GM12891 (cell line): Measurements from ENCODE around the gene FAM118A.
"Not testable (repeated sequence)": the region's sequence is repeated elsewhere in the genome, so short reads cannot be mapped to it uniquely, and the experiment has no call there.

ENCODE experiments used
- DNase-seq: peaks from one replicate; pipeline ENCODE4 v3.0.0; 2011; ENCODE audit warnings: low spot score; ENCODE audit not compliant: insufficient read length
- FAIRE-seq: peaks from 2 replicates; lab custom pipeline; 2011; peaks lifted over from hg19 to GRCh38; lab: Jason Lieb, UNC
- PAX5 ChIP-seq: IDR thresholded peaks from 2 replicates; pipeline ENCODE4 v1.6.1; 2011; ENCODE audit warnings: low read length, moderate library complexity, mild to moderate bottlenecking; ENCODE audit not compliant: insufficient read depth, severe bottlenecking
- POLR2A ChIP-seq: IDR thresholded peaks from 2 replicates; pipeline ENCODE4 v1.6.1; 2011; ENCODE audit warnings: low read depth, low read length, control low read depth
- POLR2AphosphoS5 ChIP-seq: IDR thresholded peaks from 2 replicates; pipeline ENCODE4 v1.6.1; 2011; ENCODE audit warnings: low read depth, low read length, control low read depth
- POU2F2 ChIP-seq: IDR thresholded peaks from 2 replicates; pipeline ENCODE4 v1.6.1; 2011; ENCODE audit warnings: low read depth, mild to moderate bottlenecking, control low read depth, low read length, moderate library complexity
- SPI1 ChIP-seq: IDR thresholded peaks from 2 replicates; pipeline ENCODE4 v1.6.1; 2011; ENCODE audit warnings: low read depth, low read length, control low read depth
- TAF1 ChIP-seq: IDR thresholded peaks from 2 replicates; pipeline ENCODE4 v1.6.1; 2011; ENCODE audit warnings: low read depth, low read length, control low read depth

The FAM118A gene

GRCh38 chr22:45337536-45337935 is 27.8 kb downstream of the FAM118A start:
- TF ChIP-seq POLR2A (no peak), TAF1 (no peak), POU2F2 (no peak), PAX5 (no peak), SPI1 (no peak)
- DNase-seq: no peak
- FAIRE-seq: no peak

GRCh38 chr22:45338795-45339194 is 29.1 kb downstream of the FAM118A start:
- no peak for DNase-seq
- no peak for FAIRE-seq
- TF ChIP-seq POU2F2: no peak
- no peak for TF ChIP-seq SPI1
- no peak for TF ChIP-seq TAF1
- TF ChIP-seq POLR2AphosphoS5: no peak
- TF ChIP-seq PAX5: no peak
- no peak for TF ChIP-seq POLR2A

- DNase-seq: no peak
- no peak for FAIRE-seq
- no peak for TF ChIP-seq POLR2A
- no peak for TF ChIP-seq SPI1
- TF ChIP-seq TAF1: no peak
- TF ChIP-seq POLR2AphosphoS5: no peak
- no peak for TF ChIP-seq PAX5
- no peak for TF ChIP-seq POU2F2
Measured at GRCh38 chr22:45340323-45340722, 30.6 kb downstream of the FAM118A start.

DNA sequence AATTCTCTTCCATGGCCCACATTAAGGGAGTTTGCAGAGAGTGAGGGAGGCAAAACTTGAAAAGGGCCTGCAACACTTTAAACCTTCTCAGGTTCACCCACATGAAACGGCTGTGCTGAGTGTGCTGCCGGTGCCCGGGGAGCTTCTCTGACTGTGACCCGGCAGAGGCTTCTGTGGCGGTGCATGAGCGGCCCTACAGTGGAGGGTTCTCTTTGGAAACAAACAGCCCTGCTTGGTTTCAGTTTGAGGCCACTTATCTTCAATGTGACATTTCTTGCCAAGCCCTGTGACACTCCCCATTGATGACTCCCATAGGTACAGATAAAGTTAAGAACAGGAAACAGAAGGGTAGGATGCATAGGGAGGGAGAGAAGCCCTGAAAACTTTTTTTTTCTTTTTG is 31.8 kb downstream of the FAM118A start:
- no peak for TF ChIP-seq PAX5
- TF ChIP-seq POLR2A: no peak
- no peak for TF ChIP-seq TAF1
- no peak for TF ChIP-seq SPI1
- no peak for TF ChIP-seq POU2F2
- DNase-seq (no peak), FAIRE-seq (no peak)

DNA sequence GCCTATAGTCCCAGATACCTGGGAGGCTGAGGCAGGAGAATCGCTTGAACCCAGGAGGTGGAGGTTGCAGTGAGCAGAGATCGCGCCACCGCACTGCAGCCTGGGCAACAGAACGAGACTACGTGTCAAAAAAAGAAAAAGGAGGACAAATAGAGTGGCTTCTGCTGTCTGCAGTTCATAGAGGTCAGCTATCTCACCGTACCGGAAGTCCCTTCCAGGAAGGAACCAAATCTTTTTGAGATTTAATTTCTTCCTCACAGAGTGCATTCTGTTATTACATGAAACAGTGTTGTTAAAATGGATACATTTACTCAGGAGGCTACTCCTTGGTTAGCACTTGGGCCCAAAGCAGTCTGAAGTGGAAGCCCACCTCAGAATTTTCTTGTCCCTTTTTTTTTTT is 33.4 kb downstream of the FAM118A start:
- TF ChIP-seq TAF1 (no peak), SPI1 (no peak), PAX5 (no peak), POLR2A (no peak), POU2F2 (no peak), POLR2AphosphoS5 (no peak)
- FAIRE-seq (no peak), DNase-seq (no peak)

DNA sequence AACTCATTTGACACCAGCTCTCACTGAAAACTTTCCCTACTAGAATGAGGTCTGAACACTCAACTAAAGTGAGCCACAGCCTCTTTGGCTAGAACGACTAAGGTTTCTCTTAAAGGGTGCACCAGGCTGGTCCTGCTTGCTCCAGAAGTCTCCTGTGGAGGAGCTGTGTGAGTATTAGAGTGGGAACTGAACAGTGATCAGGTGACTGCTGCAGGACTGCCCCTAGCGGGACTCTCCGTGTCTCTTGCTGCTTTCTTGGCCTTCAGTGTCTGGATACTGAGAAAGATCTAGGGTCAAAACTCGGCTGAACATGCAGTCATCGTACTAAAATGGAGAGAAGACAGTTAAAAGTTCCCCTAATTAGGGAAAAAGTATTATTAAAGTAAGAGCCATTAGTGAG is 34.6 kb downstream of the FAM118A start:
- DNase-seq (no peak), FAIRE-seq (no peak)
- TF ChIP-seq TAF1: no peak
- TF ChIP-seq POU2F2: no peak
- TF ChIP-seq POLR2AphosphoS5: no peak
- no peak for TF ChIP-seq PAX5
- no peak for TF ChIP-seq SPI1
- TF ChIP-seq POLR2A: no peak

GRCh38 chr22:45349916-45350315 is 40.2 kb downstream of the FAM118A start:
- DNase-seq: no peak
- FAIRE-seq: no peak
- no peak for TF ChIP-seq TAF1
- TF ChIP-seq POLR2A: no peak
- no peak for TF ChIP-seq POU2F2
- TF ChIP-seq POLR2AphosphoS5: no peak
- TF ChIP-seq SPI1: no peak
- TF ChIP-seq PAX5: no peak

GRCh38 chr22:45351956-45352355 is 42.2 kb downstream of the FAM118A start:
- FAIRE-seq (no peak), DNase-seq (no peak)
- TF ChIP-seq SPI1: no peak

DNA sequence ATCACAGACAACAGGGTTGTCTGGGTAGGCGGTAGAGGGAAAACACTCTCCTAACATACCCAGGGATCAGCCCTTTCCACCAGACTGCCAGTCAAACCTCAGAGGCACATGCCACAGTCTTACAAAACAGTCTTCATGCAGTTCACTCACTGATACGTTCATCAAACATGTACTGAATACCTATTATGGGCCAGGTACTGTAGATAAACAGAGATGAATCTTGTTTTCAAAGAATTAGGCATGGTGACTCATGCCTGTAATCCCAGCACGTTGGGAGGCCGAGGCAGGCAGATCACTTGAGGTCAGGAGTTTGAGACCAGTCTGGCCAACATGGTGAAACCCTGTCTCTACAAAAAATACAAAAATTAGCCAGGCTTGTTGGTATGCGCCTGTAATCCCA is 43.0 kb downstream of the FAM118A start:
- FAIRE-seq, DNase-seq: not testable (repeated sequence)

- no peak for FAIRE-seq
- TF ChIP-seq POLR2A (no peak), TAF1 (no peak), SPI1 (no peak), PAX5 (no peak), POU2F2 (no peak), POLR2AphosphoS5 (no peak)
- no peak for DNase-seq
Measured at GRCh38 chr22:45353786-45354185, 44.1 kb downstream of the FAM118A start.

DNA sequence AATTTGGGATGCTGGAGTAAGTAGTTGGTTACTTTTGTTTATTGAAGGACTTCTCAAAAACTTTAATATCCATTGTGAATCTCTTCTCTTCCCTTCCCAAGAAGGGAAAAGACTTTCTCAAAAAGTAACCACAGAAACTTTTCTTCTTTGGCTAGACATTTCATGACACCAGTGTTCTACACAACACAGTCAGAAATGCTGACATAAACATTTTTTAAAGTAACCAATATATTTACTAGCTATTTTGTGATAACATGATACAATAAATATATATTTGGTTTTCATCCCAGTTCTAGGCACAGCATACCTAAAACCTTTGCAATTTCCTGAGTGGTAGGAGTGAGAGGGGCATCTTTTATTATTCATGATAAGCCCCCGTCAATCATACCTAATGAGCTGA is 47.8 kb downstream of the FAM118A start:
- TF ChIP-seq SPI1 (no peak), POU2F2 (no peak), POLR2AphosphoS5 (no peak), POLR2A (no peak), PAX5 (no peak), TAF1 (no peak)
- DNase-seq: no peak
- FAIRE-seq: no peak
